NCI-H2196 treated with DMSO at 0.1 percent for 48 hours (cell line): ENCODE measurements around the gene SYTL4.
A peak's percentile ranks its signal among the peaks of the same experiment; 100 is the strongest.

Experiments
- DNase-seq: peaks from one replicate; lab custom pipeline; 2025; ENCODE audit not compliant: unreplicated experiment; lab: John Stamatoyannopoulos, UW

Gene SYTL4

GRCh38 chrX:100695991-100696390 lies 35.9 kb downstream of the SYTL4 start:
- no peak for DNase-seq

GRCh38 chrX:100695302-100695701 lies 36.6 kb downstream of the SYTL4 start:
- no peak for DNase-seq

GRCh38 chrX:100687546-100687945 lies 44.4 kb downstream of the SYTL4 start:
- no peak for DNase-seq

- DNase-seq, result no peak
Measured at GRCh38 chrX:100687128-100687527, 44.8 kb downstream of the SYTL4 start.

GRCh38 chrX:100685997-100686305 lies 46.0 kb downstream of the SYTL4 start:
- no peak for DNase-seq

- DNase-seq, result peak; percentile 22
Measured at GRCh38 chrX:100685284-100685996, 46.5 kb downstream of the SYTL4 start.

GRCh38 chrX:100682939-100683338 lies 49.0 kb downstream of the SYTL4 start:
- no peak for DNase-seq

GRCh38 chrX:100681599-100681998 lies 50.3 kb downstream of the SYTL4 start:
- DNase-seq, result no peak

GRCh38 chrX:100680756-100681155 lies 51.2 kb downstream of the SYTL4 start:
- no peak for DNase-seq

GRCh38 chrX:100677611-100678181 lies 54.2 kb downstream of the SYTL4 start:
- DNase-seq, result no peak

- no peak for DNase-seq
Measured at GRCh38 chrX:100674705-100675104, 57.2 kb downstream of the SYTL4 start.

- no peak for DNase-seq
Measured at GRCh38 chrX:100673397-100673953, 58.4 kb downstream of the SYTL4 start.

GRCh38 chrX:100672966-100673365 lies 59.0 kb downstream of the SYTL4 start:
- no peak for DNase-seq

GRCh38 chrX:100663642-100664041 lies 68.3 kb downstream of the SYTL4 start:
- DNase-seq, result no peak

GRCh38 chrX:100662796-100663195 lies 69.1 kb downstream of the SYTL4 start:
- no peak for DNase-seq

- DNase-seq, result no peak
Measured at GRCh38 chrX:100662170-100662569, 69.8 kb downstream of the SYTL4 start.

- no peak for DNase-seq
Measured at GRCh38 chrX:100659431-100660137, 72.3 kb downstream of the SYTL4 start.

GRCh38 chrX:100658941-100659381 lies 73.0 kb downstream of the SYTL4 start:
- DNase-seq, result no peak

- no peak for DNase-seq
Measured at GRCh38 chrX:100654261-100654660, 77.7 kb downstream of the SYTL4 start.

- no peak for DNase-seq
Measured at GRCh38 chrX:100652266-100652665, 79.7 kb downstream of the SYTL4 start.

GRCh38 chrX:100650841-100651240 lies 81.1 kb downstream of the SYTL4 start:
- no peak for DNase-seq
